Neural cell (in vitro differentiated cells): ENCODE measurements around the gene MARK4.

Experiments used
- EP300 ChIP-seq: fragments of 450-650 bp; conservative IDR thresholded peaks from 2 replicates; pipeline ENCODE4 v1.6.1; 2014; ENCODE audit warnings: antibody characterized with exemption, mild to moderate bottlenecking, moderate library complexity; ENCODE audit not compliant: poor library complexity, severe bottlenecking
- EZH2 ChIP-seq: fragments of 200-600, 300-800 bp; shearing (Covaris generic), sonication (generic); IDR thresholded peaks from 2 replicates; pipeline ENCODE4 v1.6.1; 2014; ENCODE audit warnings: antibody characterized with exemption, low read length, borderline replicate concordance, mild to moderate bottlenecking; ENCODE audit not compliant: insufficient read depth, poor library complexity, severe bottlenecking
- MXI1 ChIP-seq: fragments of 450-650 bp; conservative IDR thresholded peaks from 2 replicates; pipeline ENCODE4 v1.6.1; 2014; ENCODE audit warnings: antibody characterized with exemption, mild to moderate bottlenecking; ENCODE audit not compliant: poor library complexity, severe bottlenecking
- POLR2AphosphoS5 ChIP-seq: IDR thresholded peaks from 2 replicates; pipeline ENCODE4 v1.6.1; 2012
- RAD21 ChIP-seq: fragments of 450-650 bp; conservative IDR thresholded peaks from 2 replicates; pipeline ENCODE4 v1.6.1; 2014; ENCODE audit warnings: antibody characterized with exemption, mild to moderate bottlenecking, moderate library complexity
- REST ChIP-seq: IDR thresholded peaks from 2 replicates; pipeline ENCODE4 v1.6.1; 2012; ENCODE audit warnings: borderline replicate concordance
- SMC3 ChIP-seq: fragments of 450-650 bp; conservative IDR thresholded peaks from 2 replicates; pipeline ENCODE4 v1.6.1; 2014; ENCODE audit warnings: antibody characterized with exemption, mild to moderate bottlenecking, moderate library complexity; ENCODE audit not compliant: poor library complexity
- TF ChIP-seq, protein P1 (sequence below): fragments of 450-650 bp; IDR thresholded peaks from 2 replicates; pipeline ENCODE4 v1.5.1; 2014; ENCODE audit warnings: antibody characterized with exemption, mild to moderate bottlenecking, moderate library complexity; ENCODE audit not compliant: poor library complexity, severe bottlenecking

GRCh38 chr19:45217957-45218334 is 33.1 kb upstream of the MARK4 start:
- TF ChIP-seq REST (no peak), MXI1 (no peak), POLR2AphosphoS5 (no peak), EZH2 (no peak), SMC3 (no peak), EP300 (no peak), RAD21 (no peak)
- TF ChIP-seq, protein P1, sequence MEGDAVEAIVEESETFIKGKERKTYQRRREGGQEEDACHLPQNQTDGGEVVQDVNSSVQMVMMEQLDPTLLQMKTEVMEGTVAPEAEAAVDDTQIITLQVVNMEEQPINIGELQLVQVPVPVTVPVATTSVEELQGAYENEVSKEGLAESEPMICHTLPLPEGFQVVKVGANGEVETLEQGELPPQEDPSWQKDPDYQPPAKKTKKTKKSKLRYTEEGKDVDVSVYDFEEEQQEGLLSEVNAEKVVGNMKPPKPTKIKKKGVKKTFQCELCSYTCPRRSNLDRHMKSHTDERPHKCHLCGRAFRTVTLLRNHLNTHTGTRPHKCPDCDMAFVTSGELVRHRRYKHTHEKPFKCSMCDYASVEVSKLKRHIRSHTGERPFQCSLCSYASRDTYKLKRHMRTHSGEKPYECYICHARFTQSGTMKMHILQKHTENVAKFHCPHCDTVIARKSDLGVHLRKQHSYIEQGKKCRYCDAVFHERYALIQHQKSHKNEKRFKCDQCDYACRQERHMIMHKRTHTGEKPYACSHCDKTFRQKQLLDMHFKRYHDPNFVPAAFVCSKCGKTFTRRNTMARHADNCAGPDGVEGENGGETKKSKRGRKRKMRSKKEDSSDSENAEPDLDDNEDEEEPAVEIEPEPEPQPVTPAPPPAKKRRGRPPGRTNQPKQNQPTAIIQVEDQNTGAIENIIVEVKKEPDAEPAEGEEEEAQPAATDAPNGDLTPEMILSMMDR: no peak
